Measurements from ENCODE around the gene DIS3L. TPM values are rescaled to one million over a fixed set of nuclear protein-coding genes. Genes with fewer than 3 reads are reported as not detected.
A peak's percentile ranks its signal among the peaks of the same experiment; 100 is the strongest.
"Not testable (repeated sequence)": the region's sequence is repeated elsewhere in the genome, so short reads cannot be mapped to it uniquely, and the experiment has no call there.

Gene DIS3L
- polyA plus RNA-seq, 2 of the 4 experiments (the other 2 are of a cell fraction): 43.6 to 64.3 TPM

GRCh38 chr15:66374179-66374578 lies 80.8 kb downstream of the DIS3L start (continued):
- no peak for TF ChIP-seq ZFP36 (IDR thresholded peaks at IDR 0.05; ENCODE audit: borderline replicate concordance, partially characterized antibody)
- TF ChIP-seq JUN (IDR thresholded peaks at IDR 0.05): no peak
- TF ChIP-seq POLR2A (IDR thresholded peaks at IDR 0.05; ENCODE audit: low read length): no peak

- no peaks in the 10 kb centered on the region for H3K4me1 ChIP-seq
- ATAC-seq: no peak
- no peak for TF ChIP-seq JUNB (IDR thresholded peaks at IDR 0.05)
- TF ChIP-seq SMC3 (IDR thresholded peaks at IDR 0.05): no peak
- no peak for TF ChIP-seq FOSL2 (IDR thresholded peaks at IDR 0.05)
- no peak for TF ChIP-seq FOSL2 (CRISPR knock-in tag; IDR thresholded peaks at IDR 0.05)
- TF ChIP-seq HES2 (IDR thresholded peaks at IDR 0.05): no peak
- no peak for TF ChIP-seq RNF2 (IDR thresholded peaks at IDR 0.05; ENCODE audit: borderline replicate concordance, low read depth)
- no peak for TF ChIP-seq FOSB (CRISPR knock-in tag; IDR thresholded peaks at IDR 0.05)
- TF ChIP-seq POLR2AphosphoS2 (conservative IDR thresholded peaks at IDR 0.05; ENCODE audit: low read length): no peak
- no peak for TF ChIP-seq TP53 (CRISPR knock-in tag; IDR thresholded peaks at IDR 0.05)
- no peak for TF ChIP-seq POLR2A (IDR thresholded peaks at IDR 0.05; ENCODE audit: low read length)
- no peak for TF ChIP-seq MYC (IDR thresholded peaks at IDR 0.05; ENCODE audit: borderline replicate concordance, low read length)
- no peak for TF ChIP-seq BHLHE40 (IDR thresholded peaks at IDR 0.05; ENCODE audit: low read depth, low read length)
- no peak for TF ChIP-seq MAFK (IDR thresholded peaks at IDR 0.05; ENCODE audit: partially characterized antibody)
- TF ChIP-seq E2F6 (IDR thresholded peaks at IDR 0.05; ENCODE audit: borderline replicate concordance, low read depth): no peak
- no peak for TF ChIP-seq NR3C1 (IDR thresholded peaks at IDR 0.05)
- H3K27ac ChIP-seq: no peak overlapping the region
- H3K4me2 ChIP-seq: no peak overlapping the region
- no peak overlapping the region for H3K4me3 ChIP-seq
- 81% methylated on average over 7 of the region's 7 CpGs for WGBS (ENCODE audit: missing lambda C conversion rate)
- FAIRE-seq: no peak
- peaks cover 5% of the 10 kb centered on the region; the same call in 2 of the 3 replicates for H3K9me3 ChIP-seq
- DNase-seq (ENCODE audit: low read depth in 1 of 2, low spot score in 1 of 2): no peak
- ChIA-PET POLR2A (no interaction called here), CTCF (interaction anchor here (0.8 to 1.7 kb wide), 3 partner anchors 9 to 120 kb away, joined by 3 read pairs; no protein-coding TSS in a partner anchor)
These were observed 85.6 kb downstream of the DIS3L start for GRCh38 chr15:66378814-66379430.

- DNase-seq (ENCODE audit: low read depth in 1 of 2, low spot score in 1 of 2); POLR2A ChIA-PET; H3K27ac ChIP-seq; ATAC-seq; H3K4me2 ChIP-seq; H3K9me3 ChIP-seq; H3K4me3 ChIP-seq; H3K4me1 ChIP-seq: not testable (repeated sequence)
- FAIRE-seq: peak; percentile 86
- 96% methylated on average over 2 of the region's 2 CpGs for WGBS (ENCODE audit: missing lambda C conversion rate)
- CTCF ChIA-PET: interaction anchor here (0.6 to 2.1 kb wide), 3 partner anchors 10 to 117 kb away, joined by 3 to 8 read pairs (median 3); no protein-coding TSS in a partner anchor
These were observed 88.0 kb downstream of the DIS3L start for GRCh38 chr15:66381376-66381775.

Small RNA genes lying within 50 kb of the gene (small RNA-seq; reads per million reads assigned to genes)
- gene RF00019 (0 reads per million in 6 experiments), gene SCARNA14 (1.5 to 62.9 (median 18.0) reads per million in 6 experiments)

Other genes starting within 250 kb of the DIS3L start
- gene MEGF11, start 39.8 kb upstream of the DIS3L start, polyA plus RNA-seq (2011; rRNA removed): 0.25 and 0.33 TPM in 2 replicates
- 0.31 to 0.49 TPM (median 0.37 TPM) in 3 replicates for gene MEGF11, start 39.8 kb upstream of the DIS3L start, polyA plus RNA-seq (2017; fragmentation: RNase III; extraction: RNeasy Plus Mini Kit Qiagen cat#74134 plus additional on column Dnase treatment)
- 23.7 and 37.4 TPM in 2 replicates for gene TIPIN, start 63.1 kb downstream of the DIS3L start, polyA plus RNA-seq (2011; rRNA removed)
- 28.2 to 37.0 TPM (median 28.4 TPM) in 3 replicates for gene TIPIN, start 63.1 kb downstream of the DIS3L start, polyA plus RNA-seq (2017; fragmentation: RNase III; extraction: RNeasy Plus Mini Kit Qiagen cat#74134 plus additional on column Dnase treatment)
- 30.3 and 34.3 TPM in 2 replicates for gene MAP2K1, start 93.3 kb downstream of the DIS3L start, polyA plus RNA-seq (2011; rRNA removed)
- gene MAP2K1, start 93.3 kb downstream of the DIS3L start, polyA plus RNA-seq (2017; fragmentation: RNase III; extraction: RNeasy Plus Mini Kit Qiagen cat#74134 plus additional on column Dnase treatment): 39.6 to 41.9 TPM (median 40.0 TPM) in 3 replicates
- 70.5 and 84.9 TPM in 2 replicates for gene SNAPC5, start 204.2 kb downstream of the DIS3L start, polyA plus RNA-seq (2011; rRNA removed)
- gene SNAPC5, start 204.2 kb downstream of the DIS3L start, polyA plus RNA-seq (2017; fragmentation: RNase III; extraction: RNeasy Plus Mini Kit Qiagen cat#74134 plus additional on column Dnase treatment): 78.7 to 85.1 TPM (median 80.9 TPM) in 3 replicates
- gene RPL4, start 211.3 kb downstream of the DIS3L start, polyA plus RNA-seq (2011; rRNA removed): 6,042 and 6,957 TPM in 2 replicates
- 4,068 to 4,549 TPM (median 4,330 TPM) in 3 replicates for gene RPL4, start 211.3 kb downstream of the DIS3L start, polyA plus RNA-seq (2017; fragmentation: RNase III; extraction: RNeasy Plus Mini Kit Qiagen cat#74134 plus additional on column Dnase treatment)
- gene ZWILCH, start 211.8 kb downstream of the DIS3L start, polyA plus RNA-seq (2011; rRNA removed): 62.7 and 70.9 TPM in 2 replicates
- gene ZWILCH, start 211.8 kb downstream of the DIS3L start, polyA plus RNA-seq (2017; fragmentation: RNase III; extraction: RNeasy Plus Mini Kit Qiagen cat#74134 plus additional on column Dnase treatment): 49.4 to 53.5 TPM (median 50.9 TPM) in 3 replicates

Measured in A549 (cell line).